SK-N-SH (cell line): ENCODE results near the gene OPN1LW. TPM values are rescaled to one million over a fixed set of nuclear protein-coding genes. Genes with fewer than 3 reads are reported as not detected.

Source experiments
- CTCF ChIA-PET: fragments of 300-600, 350-600 bp; formaldehyde crosslinking; extraction: SDS; loops from one replicate; lab custom pipeline; 2021; lab: Yijun Ruan, JAX
- POLR2A ChIA-PET: fragments of 350-600 bp; sonication (Branson Sonifier 250); formaldehyde crosslinking; extraction: SDS; loops from one replicate; lab custom pipeline; 2020; ENCODE audit warnings: antibody characterized with exemption, inconsistent platforms; lab: Yijun Ruan, JAX
- DNase-seq: peaks from one replicate; pipeline ENCODE4 v3.0.0; 2012
- H2AFZ ChIP-seq: fragments of 200-600 bp; sonication (generic); 2 replicates; pipeline ENCODE4 v1.8.1; 2016; ENCODE audit warnings: antibody characterized with exemption, mild to moderate bottlenecking, low read depth
- H3F3A ChIP-seq: fragments of 200-600 bp; sonication (generic); replicated peaks from 2 replicates; pipeline ENCODE3; 2016; ENCODE audit warnings: antibody characterized with exemption, mild to moderate bottlenecking; ENCODE audit not compliant: insufficient read depth
- H3K27ac ChIP-seq, 2 experiments: fragments of 200-500 bp in 1 of 2; fragments of 200-600 bp in 1 of 2; sonication (Bioruptor generic) in 1 of 2; sonication (generic), shearing (Covaris generic) in 1 of 2; 2 replicates each; pipeline versions ENCODE4 v1.5.1 to v1.6.1; 2014 to 2016; ENCODE audit warnings: low read depth in 2 of 2, inconsistent platforms in 1 of 2, low read length in 1 of 2, mild to moderate bottlenecking in 1 of 2, mixed read lengths in 1 of 2
- H3K27me3 ChIP-seq: fragments of 200-600 bp; sonication (generic), shearing (Covaris generic); 2 replicates; pipeline ENCODE4 v1.6.1; 2016; ENCODE audit warnings: mixed run types; ENCODE audit not compliant: insufficient read depth
- H3K36me3 ChIP-seq, 2 experiments: fragments of 200-500 bp in 1 of 2; fragments of 200-600 bp in 1 of 2; sonication (Bioruptor generic) in 1 of 2; sonication (generic) in 1 of 2; replicated peaks in 1 of 2; 2 replicates each; pipeline versions ENCODE3 to v1.5.1; 2014 to 2016; ENCODE audit warnings: low read length in 1 of 2, mild to moderate bottlenecking in 1 of 2; ENCODE audit not compliant: insufficient read depth in 2 of 2, control insufficient read depth in 1 of 2
- H3K4me1 ChIP-seq, 2 experiments: fragments of 200-500 bp in 1 of 2; fragments of 200-600 bp in 1 of 2; sonication (Bioruptor generic) in 1 of 2; sonication (generic), shearing (Covaris generic) in 1 of 2; 2 replicates each; pipeline versions ENCODE4 v1.5.1 to v1.6.1; 2014 to 2016; ENCODE audit warnings: low read depth in 1 of 2, low read length in 1 of 2, mixed run types in 1 of 2; ENCODE audit not compliant: insufficient read depth in 2 of 2, control insufficient read depth in 1 of 2
- H3K4me2 ChIP-seq: fragments of 200-600 bp; sonication (generic), shearing (Covaris generic); 2 replicates; pipeline ENCODE4 v1.6.1; 2017; ENCODE audit warnings: mixed run types
- H3K4me3 ChIP-seq, 2 experiments: fragments of 200-500 bp in 1 of 2; fragments of 200-600 bp in 1 of 2; sonication (Bioruptor generic) in 1 of 2; sonication (generic), shearing (Covaris generic) in 1 of 2; 2 replicates each; pipeline versions ENCODE4 v1.5.1 to v1.8.1; 2014 to 2016; ENCODE audit warnings: low read depth in 2 of 2, inconsistent platforms in 1 of 2, low read length in 1 of 2, mild to moderate bottlenecking in 1 of 2, mixed read lengths in 1 of 2, moderate library complexity in 1 of 2
- H3K79me2 ChIP-seq: fragments of 200-600 bp; sonication (generic); 2 replicates; pipeline ENCODE4 v1.8.1; 2017; ENCODE audit warnings: mild to moderate bottlenecking; ENCODE audit not compliant: insufficient read depth
- H3K9ac ChIP-seq: fragments of 200-600 bp; sonication (generic); 2 replicates; pipeline ENCODE4 v1.6.1; 2017; ENCODE audit warnings: mixed run types
- H3K9me2 ChIP-seq: fragments of 200-600 bp; sonication (generic); 2 replicates; pipeline ENCODE4 v1.6.1; 2017; ENCODE audit warnings: mixed run types
- H3K9me3 ChIP-seq: fragments of 200-600 bp; sonication (generic); 2 replicates; pipeline ENCODE4 v1.6.1; 2017; ENCODE audit warnings: mixed run types, mild to moderate bottlenecking, moderate library complexity
- H4K20me1 ChIP-seq: fragments of 200-600 bp; sonication (generic); 2 replicates; pipeline ENCODE4 v1.6.1; 2017; ENCODE audit warnings: mild to moderate bottlenecking, mixed run types; ENCODE audit not compliant: insufficient read depth
- CTCF ChIP-seq: fragments of 200-600 bp; sonication (generic); IDR thresholded peaks from 2 replicates; pipeline ENCODE4 v1.6.1; 2017; ENCODE audit warnings: antibody characterized with exemption, mild to moderate bottlenecking, moderate library complexity
- FOSL2 ChIP-seq: IDR thresholded peaks from 2 replicates; pipeline ENCODE4 v1.4.0; 2012; ENCODE audit warnings: low read depth, mild to moderate bottlenecking, moderate library complexity, borderline replicate concordance
- GABPA ChIP-seq: IDR thresholded peaks from 2 replicates; pipeline ENCODE4 v1.4.0; 2012; ENCODE audit warnings: low read depth, mild to moderate bottlenecking
- GATA2 ChIP-seq: sonication (generic); formaldehyde crosslinking; IDR thresholded peaks from 2 replicates; pipeline ENCODE4 v1.5.0; 2020; ENCODE audit warnings: mild to moderate bottlenecking, missing genetic modification reagents
- JUND ChIP-seq: IDR thresholded peaks from 2 replicates; pipeline ENCODE4 v1.4.0; 2012
- MAX ChIP-seq: IDR thresholded peaks from 2 replicates; pipeline ENCODE4 v1.4.0; 2012; ENCODE audit warnings: low read depth
- MXI1 ChIP-seq: IDR thresholded peaks from 2 replicates; pipeline ENCODE4 v1.6.1; 2012; ENCODE audit warnings: mild to moderate bottlenecking, low read depth, low read length, improper control_type of control experiment
- NFIC ChIP-seq: IDR thresholded peaks from 2 replicates; pipeline ENCODE4 v1.4.0; 2012; ENCODE audit warnings: borderline replicate concordance
- NRF1 ChIP-seq: IDR thresholded peaks from 2 replicates; pipeline ENCODE4 v1.6.1; 2012; ENCODE audit warnings: low read depth, mild to moderate bottlenecking, low read length
- POLR2AphosphoS5 ChIP-seq: IDR thresholded peaks from 2 replicates; pipeline ENCODE4 v1.6.1; 2012; ENCODE audit warnings: low read depth, low read length
- RAD21 ChIP-seq: IDR thresholded peaks from 2 replicates; pipeline ENCODE4 v1.6.1; 2012; ENCODE audit warnings: mild to moderate bottlenecking, low read length
- RXRA ChIP-seq: IDR thresholded peaks from 2 replicates; pipeline ENCODE4 v1.4.0; 2012; ENCODE audit warnings: low read depth, mild to moderate bottlenecking, borderline replicate concordance
- SIN3A ChIP-seq: IDR thresholded peaks from 2 replicates; pipeline ENCODE4 v1.6.1; 2012; ENCODE audit warnings: low read depth, mild to moderate bottlenecking, low read length, moderate library complexity, borderline replicate concordance
- SMC3 ChIP-seq: IDR thresholded peaks from 2 replicates; pipeline ENCODE4 v1.6.1; 2012; ENCODE audit warnings: low read depth, low read length, improper control_type of control experiment
- TEAD4 ChIP-seq: IDR thresholded peaks from 2 replicates; pipeline ENCODE4 v1.4.0; 2012; ENCODE audit warnings: mild to moderate bottlenecking, borderline replicate concordance; ENCODE audit not compliant: insufficient read depth
- YY1 ChIP-seq: IDR thresholded peaks from 2 replicates; pipeline ENCODE4 v1.4.0; 2012; ENCODE audit warnings: low read depth, mild to moderate bottlenecking
- WGBS: methylation state at CpG from one replicate; pipeline ENCODE4 v1.1.6; 2017; ENCODE audit warnings: low lambda C conversion rate; 5-methylcytosine and 5-hydroxymethylcytosine counted together
- polyA plus RNA-seq, 3 experiments: library from polyadenylated mRNA; depleted of rRNA; stranded (reverse); fragments of >200 nt; gene quantifications; 2 replicates each; pipeline ENCODE4 v1.2.3, GENCODE V29; 2012

OPN1LW gene
- polyA plus RNA-seq, 1 of the 3 experiments (the other 2 are of a cell fraction) = not detected

GRCh38 chrX:154136627-154137161 lies 7.3 kb upstream of the OPN1LW start:
- no peaks in the 10 kb centered on the region for H3F3A ChIP-seq
- no peak overlapping the region; a peak in 1 of 4 replicates for H3K4me3 ChIP-seq
- H3K79me2 ChIP-seq = no peaks in the 10 kb centered on the region
- H4K20me1 ChIP-seq = no peaks in the 10 kb centered on the region
- H2AFZ ChIP-seq = peak overlapping the region; percentile 41
- H3K36me3 ChIP-seq = no peaks in the 10 kb centered on the region
- no peaks in the 10 kb centered on the region for H3K9me3 ChIP-seq
- 34% methylated on average over 23 of the region's 44 CpGs for WGBS
- DNase-seq = peak; percentile 89
- POLR2A ChIA-PET = no interaction called here
- CTCF ChIA-PET = interaction anchor here (0.6 to 1.5 kb wide), 10 partner anchors 10 to 290 kb away, joined by 3 to 8 read pairs (median 3); no protein-coding TSS in a partner anchor
- TF ChIP-seq CTCF (peak; percentile 76), YY1 (no peak), MXI1 (no peak), SMC3 (peak; percentile 51), RAD21 (peak; percentile 53)
- H3K4me2 ChIP-seq = peak overlapping the region; percentile 24; the same call in 1 of the 2 replicates
- H3K27ac ChIP-seq = no peak overlapping the region
- H3K9me2 ChIP-seq = no peaks in the 10 kb centered on the region
- H3K4me1 ChIP-seq = no peaks in the 10 kb centered on the region
- peaks cover 48% of the 10 kb centered on the region; the same call in 1 of the 2 replicates for H3K27me3 ChIP-seq
- no peak overlapping the region for H3K9ac ChIP-seq

DNA sequence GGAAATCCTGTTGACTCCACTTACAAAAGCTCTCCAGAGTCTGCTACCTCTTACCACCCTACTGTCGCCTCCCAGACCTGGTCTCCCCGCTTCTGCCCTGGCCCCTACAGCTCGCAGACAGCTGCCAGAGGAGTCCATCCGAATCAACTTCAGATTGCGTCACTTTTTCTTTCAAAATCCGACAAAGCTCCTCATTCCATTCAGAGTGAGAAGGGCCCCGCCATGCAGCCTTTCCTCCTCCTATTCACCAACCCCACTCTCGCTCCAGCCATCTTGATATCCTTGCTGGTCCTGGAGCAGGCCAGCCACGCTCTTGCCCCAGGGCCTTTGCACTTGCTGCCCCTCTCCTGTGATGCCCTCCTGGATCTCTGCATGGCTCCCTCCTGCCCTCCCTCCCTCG lies 5.2 kb upstream of the OPN1LW start:
- POLR2A ChIA-PET = no interaction called here
- Histone ChIP-seq H4K20me1 (no peaks in the 10 kb centered on the region), H3K79me2 (no peaks in the 10 kb centered on the region)

More for the DNA sequence above, 5.2 kb upstream of the OPN1LW start:
- Histone ChIP-seq H3K9me2 (no peaks in the 10 kb centered on the region), H3K9me3 (no peaks in the 10 kb centered on the region), H2AFZ (no peak overlapping the region), H3K4me3 (no peak overlapping the region), H3K27me3 (peaks cover 44% of the 10 kb centered on the region; the same call in 1 of the 2 replicates), H3K36me3 (no peaks in the 10 kb centered on the region), H3K9ac (no peak overlapping the region), H3K4me2 (no peak overlapping the region), H3K4me1 (no peaks in the 10 kb centered on the region), H3K27ac (no peak overlapping the region), H3F3A (no peaks in the 10 kb centered on the region)
- WGBS = 40% methylated on average over 10 of the region's 10 CpGs
- DNase-seq = no peak
- CTCF ChIA-PET = interaction anchor here (0.9 kb wide), 1 partner anchor 169 kb away, joined by 4 read pairs; no protein-coding TSS in a partner anchor
- TF ChIP-seq GABPA = no peak
- no peak for TF ChIP-seq NRF1
- TF ChIP-seq TEAD4 = no peak
- no peak for TF ChIP-seq SIN3A
- no peak for TF ChIP-seq MAX
- TF ChIP-seq JUND = no peak
- TF ChIP-seq POLR2AphosphoS5 = no peak
- no peak for TF ChIP-seq RXRA
- no peak for TF ChIP-seq NFIC
- TF ChIP-seq GATA2 (CRISPR knock-in tag) = no peak
- no peak for TF ChIP-seq FOSL2
